MM.1S (cell line): Measurements from ENCODE around the gene S100A11.

ENCODE experiments used
- DNase-seq: peaks from one replicate; pipeline ENCODE4 v3.0.0-alpha.2; 2015
- H2AFZ ChIP-seq: fragments of 300-600 bp; sonication (generic); 2 replicates; pipeline ENCODE4 v1.6.0; 2016; ENCODE audit warnings: antibody characterized with exemption, low read length
- H3F3A ChIP-seq: fragments of 300-600 bp; sonication (generic); 2 replicates; pipeline ENCODE4 v1.6.1; 2016; ENCODE audit warnings: mild to moderate bottlenecking, antibody characterized with exemption, low read length, moderate library complexity, mixed read lengths; ENCODE audit not compliant: insufficient read depth
- H3K27ac ChIP-seq: fragments of 300-600 bp; sonication (generic); 2 replicates; pipeline ENCODE4 v1.5.1; 2016; ENCODE audit warnings: mild to moderate bottlenecking, low read length
- H3K27me3 ChIP-seq: fragments of 300-600 bp; sonication (generic); replicated peaks from 2 replicates; pipeline ENCODE4 v1.6.0; 2016; ENCODE audit warnings: low read length; ENCODE audit not compliant: insufficient read depth
- H3K36me3 ChIP-seq: fragments of 300-600 bp; sonication (generic); replicated peaks from 2 replicates; pipeline ENCODE4 v1.6.1; 2016; ENCODE audit warnings: mild to moderate bottlenecking, low read length, mixed read lengths; ENCODE audit not compliant: insufficient read depth
- H3K4me1 ChIP-seq: fragments of 300-600 bp; sonication (generic); 2 replicates; pipeline ENCODE4 v1.6.1; 2016; ENCODE audit warnings: low read length, mixed read lengths
- H3K4me2 ChIP-seq: fragments of 300-600 bp; sonication (generic); 2 replicates; pipeline ENCODE4 v1.6.0; 2016; ENCODE audit warnings: low read depth, low read length
- H3K4me3 ChIP-seq: fragments of 300-600 bp; sonication (generic); 2 replicates; pipeline ENCODE4 v1.5.1; 2016; ENCODE audit warnings: low read length, mixed read lengths
- H3K79me2 ChIP-seq: fragments of 300-600 bp; sonication (generic); 2 replicates; pipeline ENCODE4 v1.6.1; 2016; ENCODE audit warnings: mixed run types, low read length, mixed read lengths
- H3K9ac ChIP-seq: fragments of 300-600 bp; sonication (generic); 2 replicates; pipeline ENCODE4 v1.6.1; 2016; ENCODE audit warnings: low read length, mixed read lengths
- H3K9me2 ChIP-seq: fragments of 300-600 bp; sonication (generic); replicated peaks from 2 replicates; pipeline ENCODE4 v1.6.1; 2016; ENCODE audit warnings: mild to moderate bottlenecking, low read length, mixed read lengths; ENCODE audit not compliant: insufficient read depth
- H3K9me3 ChIP-seq: fragments of 300-600 bp; sonication (generic); replicated peaks from 2 replicates; pipeline ENCODE4 v1.6.1; 2016; ENCODE audit warnings: mild to moderate bottlenecking, low read length, mixed read lengths; ENCODE audit not compliant: insufficient read depth
- H4K20me1 ChIP-seq: fragments of 300-600 bp; sonication (generic); 2 replicates; pipeline ENCODE4 v1.6.1; 2016; ENCODE audit warnings: mild to moderate bottlenecking, low read length, moderate library complexity, mixed read lengths; ENCODE audit not compliant: insufficient read depth
- CTCF ChIP-seq: fragments of 300-600 bp; sonication (generic); IDR thresholded peaks from 2 replicates; pipeline ENCODE4 v1.5.1; 2016; ENCODE audit warnings: antibody characterized with exemption, low read length, mixed read lengths
- EZH2 ChIP-seq: fragments of 300-600 bp; sonication (generic); optimal IDR thresholded peaks from 2 replicates; pipeline ENCODE3; 2017; ENCODE audit warnings: low read depth, mild to moderate bottlenecking, antibody characterized with exemption, low read length, mixed read lengths
- EZH2phosphoT487 ChIP-seq: fragments of 300-600 bp; sonication (generic); IDR thresholded peaks from 2 replicates; pipeline ENCODE4 v1.6.1; 2018; ENCODE audit warnings: antibody characterized with exemption, low read length

The S100A11 gene

GRCh38 chr1:152047413-152047729 is 10.6 kb upstream of the S100A11 start:
- Histone ChIP-seq H3K4me1 (peaks cover 18% of the 10 kb centered on the region), H3K27me3 (no peaks in the 10 kb centered on the region), H3K9me3 (no peaks in the 10 kb centered on the region), H3K27ac (peak overlapping the region; percentile 90), H3K36me3 (no peaks in the 10 kb centered on the region), H3K4me2 (peak overlapping the region; percentile 71), H3K79me2 (no peaks in the 10 kb centered on the region), H4K20me1 (no peaks in the 10 kb centered on the region), H3K4me3 (peak overlapping the region; percentile 58), H3F3A (peaks cover 23% of the 10 kb centered on the region), H3K9me2 (no peaks in the 10 kb centered on the region), H2AFZ (peak overlapping the region; percentile 76), H3K9ac (peak overlapping the region; percentile 75)
- peak; percentile 14 for DNase-seq
- TF ChIP-seq EZH2phosphoT487 (no peak), EZH2 (no peak), CTCF (no peak)

- peaks cover 29% of the 10 kb centered on the region for H3F3A ChIP-seq
- no peak for DNase-seq
- no peak overlapping the region for H2AFZ ChIP-seq
- H3K9me3 ChIP-seq = no peaks in the 10 kb centered on the region
- no peak overlapping the region for H3K9ac ChIP-seq
- no peak overlapping the region for H3K4me2 ChIP-seq
- no peak overlapping the region for H3K27ac ChIP-seq
- no peaks in the 10 kb centered on the region for H4K20me1 ChIP-seq
- H3K9me2 ChIP-seq = no peaks in the 10 kb centered on the region
- H3K4me1 ChIP-seq = peaks cover 31% of the 10 kb centered on the region
- no peak overlapping the region for H3K4me3 ChIP-seq
- H3K79me2 ChIP-seq = no peaks in the 10 kb centered on the region
- TF ChIP-seq EZH2phosphoT487 (no peak), EZH2 (no peak), CTCF (no peak)
- no peaks in the 10 kb centered on the region for H3K27me3 ChIP-seq
- no peaks in the 10 kb centered on the region for H3K36me3 ChIP-seq
These were observed 7.6 kb upstream of the S100A11 start for GRCh38 chr1:152044386-152044785.

- no peak overlapping the region for H3K4me2 ChIP-seq
These were observed 7.1 kb upstream of the S100A11 start for GRCh38 chr1:152043870-152044269.

More at GRCh38 chr1:152043870-152044269, 7.1 kb upstream of the S100A11 start:
- H3K9ac ChIP-seq = no peak overlapping the region
- peaks cover 32% of the 10 kb centered on the region for H3F3A ChIP-seq
- no peaks in the 10 kb centered on the region for H4K20me1 ChIP-seq
- H2AFZ ChIP-seq = no peak overlapping the region
- TF ChIP-seq EZH2 (no peak), CTCF (no peak), EZH2phosphoT487 (no peak)
- peaks cover 36% of the 10 kb centered on the region for H3K4me1 ChIP-seq
- H3K9me2 ChIP-seq = no peaks in the 10 kb centered on the region
- H3K9me3 ChIP-seq = no peaks in the 10 kb centered on the region
- H3K27ac ChIP-seq = no peak overlapping the region
- H3K27me3 ChIP-seq = no peaks in the 10 kb centered on the region
- no peak overlapping the region for H3K4me3 ChIP-seq
- H3K36me3 ChIP-seq = no peaks in the 10 kb centered on the region
- no peak for DNase-seq
- no peaks in the 10 kb centered on the region for H3K79me2 ChIP-seq
